ENCODE results near the gene CEP128. TPM values are rescaled to one million over a fixed set of nuclear protein-coding genes. Genes with fewer than 3 reads are reported as not detected.

CEP128 gene
- total RNA-seq, 1 experiment from 2014 or later = 12.0 TPM

DNA sequence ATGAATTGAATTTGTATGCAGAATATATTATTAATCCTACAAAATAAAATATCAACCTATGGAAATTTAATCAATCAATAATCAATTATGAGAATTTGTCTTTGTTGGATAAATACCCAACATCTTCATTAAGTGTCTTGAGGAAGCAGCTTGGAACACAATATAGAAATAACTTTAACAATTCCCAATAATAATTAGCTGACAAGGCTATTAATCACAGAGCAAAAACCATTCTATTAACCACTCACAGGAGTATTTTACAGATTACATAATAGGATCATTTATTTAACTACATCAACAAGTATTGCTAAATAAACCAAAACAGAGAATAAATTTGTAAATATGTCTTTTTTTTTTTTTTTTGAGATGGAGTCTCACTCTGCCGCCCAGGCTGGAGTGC, 190.3 kb downstream of the CEP128 start:
- Mint-ChIP-seq H3K36me3 (no peaks in the 10 kb centered on the region), H3K27me3 (ENCODE audit: low read depth) (no peaks in the 10 kb centered on the region), H3K4me3 (no peak overlapping the region), H3K27ac (no peak overlapping the region), H3K9me3 (no peaks in the 10 kb centered on the region), H3K4me1 (peaks cover 8% of the 10 kb centered on the region; the same call in 1 of the 2 replicates)
- CTCF ChIA-PET = no interaction called here
- POLR2A ChIA-PET = no interaction called here
- no peak for ATAC-seq
- TF ChIP-seq ZNF396 (CRISPR knock-in tag; IDR thresholded peaks at IDR 0.05; ENCODE audit: borderline replicate concordance) = no peak
- TF ChIP-seq, protein P1, sequence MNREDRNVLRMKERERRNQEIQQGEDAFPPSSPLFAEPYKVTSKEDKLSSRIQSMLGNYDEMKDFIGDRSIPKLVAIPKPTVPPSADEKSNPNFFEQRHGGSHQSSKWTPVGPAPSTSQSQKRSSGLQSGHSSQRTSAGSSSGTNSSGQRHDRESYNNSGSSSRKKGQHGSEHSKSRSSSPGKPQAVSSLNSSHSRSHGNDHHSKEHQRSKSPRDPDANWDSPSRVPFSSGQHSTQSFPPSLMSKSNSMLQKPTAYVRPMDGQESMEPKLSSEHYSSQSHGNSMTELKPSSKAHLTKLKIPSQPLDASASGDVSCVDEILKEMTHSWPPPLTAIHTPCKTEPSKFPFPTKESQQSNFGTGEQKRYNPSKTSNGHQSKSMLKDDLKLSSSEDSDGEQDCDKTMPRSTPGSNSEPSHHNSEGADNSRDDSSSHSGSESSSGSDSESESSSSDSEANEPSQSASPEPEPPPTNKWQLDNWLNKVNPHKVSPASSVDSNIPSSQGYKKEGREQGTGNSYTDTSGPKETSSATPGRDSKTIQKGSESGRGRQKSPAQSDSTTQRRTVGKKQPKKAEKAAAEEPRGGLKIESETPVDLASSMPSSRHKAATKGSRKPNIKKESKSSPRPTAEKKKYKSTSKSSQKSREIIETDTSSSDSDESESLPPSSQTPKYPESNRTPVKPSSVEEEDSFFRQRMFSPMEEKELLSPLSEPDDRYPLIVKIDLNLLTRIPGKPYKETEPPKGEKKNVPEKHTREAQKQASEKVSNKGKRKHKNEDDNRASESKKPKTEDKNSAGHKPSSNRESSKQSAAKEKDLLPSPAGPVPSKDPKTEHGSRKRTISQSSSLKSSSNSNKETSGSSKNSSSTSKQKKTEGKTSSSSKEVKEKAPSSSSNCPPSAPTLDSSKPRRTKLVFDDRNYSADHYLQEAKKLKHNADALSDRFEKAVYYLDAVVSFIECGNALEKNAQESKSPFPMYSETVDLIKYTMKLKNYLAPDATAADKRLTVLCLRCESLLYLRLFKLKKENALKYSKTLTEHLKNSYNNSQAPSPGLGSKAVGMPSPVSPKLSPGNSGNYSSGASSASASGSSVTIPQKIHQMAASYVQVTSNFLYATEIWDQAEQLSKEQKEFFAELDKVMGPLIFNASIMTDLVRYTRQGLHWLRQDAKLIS (CRISPR knock-in tag; IDR thresholded peaks at IDR 0.05; ENCODE audit: borderline replicate concordance) = no peak
- no peak for TF ChIP-seq ATF1 (CRISPR knock-in tag; IDR thresholded peaks at IDR 0.05)
- DNase-seq (ENCODE audit: low spot score) = no peak

DNA sequence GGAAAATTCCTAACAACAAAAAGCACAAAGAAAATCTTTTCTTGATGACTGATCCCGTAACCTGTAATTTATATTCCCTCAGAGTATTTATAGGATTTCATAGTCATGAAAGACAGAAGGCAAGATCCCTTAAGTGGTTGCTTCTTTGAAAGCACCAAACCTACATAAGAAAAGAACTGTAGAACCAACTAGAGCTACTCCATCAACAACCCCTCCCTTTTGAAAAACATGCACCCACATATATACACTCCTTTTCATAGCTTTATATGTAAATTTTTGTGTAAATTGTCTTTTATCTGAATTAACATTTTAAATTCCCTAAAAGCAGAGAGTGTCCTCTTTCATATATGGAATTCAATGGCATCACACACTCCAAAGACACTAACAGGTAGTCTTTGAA, 215.3 kb downstream of the CEP128 start:
- 0 out of 2 replicates have a peak, but pooled peaks cover 3% of the 10 kb centered on the region for H3K9me3 Mint-ChIP-seq
- ATAC-seq (no peak), DNase-seq (ENCODE audit: low spot score) (no peak)
- no peak overlapping the region for H3K27ac Mint-ChIP-seq
- CTCF ChIA-PET = no interaction called here
- no peaks in the 10 kb centered on the region for H3K4me1 Mint-ChIP-seq
- TF ChIP-seq FOXP1 (CRISPR knock-in tag; IDR thresholded peaks at IDR 0.05; ENCODE audit: borderline replicate concordance) = no peak
- TF ChIP-seq ZNF263 (CRISPR knock-in tag; IDR thresholded peaks at IDR 0.05; ENCODE audit: low read depth) = no peak
- TF ChIP-seq ZNF121 (CRISPR knock-in tag; IDR thresholded peaks at IDR 0.05) = no peak
- TF ChIP-seq, protein P2, sequence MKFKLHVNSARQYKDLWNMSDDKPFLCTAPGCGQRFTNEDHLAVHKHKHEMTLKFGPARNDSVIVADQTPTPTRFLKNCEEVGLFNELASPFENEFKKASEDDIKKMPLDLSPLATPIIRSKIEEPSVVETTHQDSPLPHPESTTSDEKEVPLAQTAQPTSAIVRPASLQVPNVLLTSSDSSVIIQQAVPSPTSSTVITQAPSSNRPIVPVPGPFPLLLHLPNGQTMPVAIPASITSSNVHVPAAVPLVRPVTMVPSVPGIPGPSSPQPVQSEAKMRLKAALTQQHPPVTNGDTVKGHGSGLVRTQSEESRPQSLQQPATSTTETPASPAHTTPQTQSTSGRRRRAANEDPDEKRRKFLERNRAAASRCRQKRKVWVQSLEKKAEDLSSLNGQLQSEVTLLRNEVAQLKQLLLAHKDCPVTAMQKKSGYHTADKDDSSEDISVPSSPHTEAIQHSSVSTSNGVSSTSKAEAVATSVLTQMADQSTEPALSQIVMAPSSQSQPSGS (CRISPR knock-in tag; IDR thresholded peaks at IDR 0.05; ENCODE audit: borderline replicate concordance, low read depth) = no peak
- TF ChIP-seq, protein P3, sequence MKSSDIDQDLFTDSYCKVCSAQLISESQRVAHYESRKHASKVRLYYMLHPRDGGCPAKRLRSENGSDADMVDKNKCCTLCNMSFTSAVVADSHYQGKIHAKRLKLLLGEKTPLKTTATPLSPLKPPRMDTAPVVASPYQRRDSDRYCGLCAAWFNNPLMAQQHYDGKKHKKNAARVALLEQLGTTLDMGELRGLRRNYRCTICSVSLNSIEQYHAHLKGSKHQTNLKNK (CRISPR knock-in tag; IDR thresholded peaks at IDR 0.05) = no peak
- no peak for TF ChIP-seq RORB (CRISPR knock-in tag; IDR thresholded peaks at IDR 0.05)
- TF ChIP-seq, protein P4, sequence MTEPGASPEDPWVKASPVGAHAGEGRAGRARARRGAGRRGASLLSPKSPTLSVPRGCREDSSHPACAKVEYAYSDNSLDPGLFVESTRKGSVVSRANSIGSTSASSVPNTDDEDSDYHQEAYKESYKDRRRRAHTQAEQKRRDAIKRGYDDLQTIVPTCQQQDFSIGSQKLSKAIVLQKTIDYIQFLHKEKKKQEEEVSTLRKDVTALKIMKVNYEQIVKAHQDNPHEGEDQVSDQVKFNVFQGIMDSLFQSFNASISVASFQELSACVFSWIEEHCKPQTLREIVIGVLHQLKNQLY (CRISPR knock-in tag; IDR thresholded peaks at IDR 0.05) = no peak
- no peak for TF ChIP-seq ZBTB21 (CRISPR knock-in tag; IDR thresholded peaks at IDR 0.05; ENCODE audit: borderline replicate concordance)
- TF ChIP-seq, protein P5, sequence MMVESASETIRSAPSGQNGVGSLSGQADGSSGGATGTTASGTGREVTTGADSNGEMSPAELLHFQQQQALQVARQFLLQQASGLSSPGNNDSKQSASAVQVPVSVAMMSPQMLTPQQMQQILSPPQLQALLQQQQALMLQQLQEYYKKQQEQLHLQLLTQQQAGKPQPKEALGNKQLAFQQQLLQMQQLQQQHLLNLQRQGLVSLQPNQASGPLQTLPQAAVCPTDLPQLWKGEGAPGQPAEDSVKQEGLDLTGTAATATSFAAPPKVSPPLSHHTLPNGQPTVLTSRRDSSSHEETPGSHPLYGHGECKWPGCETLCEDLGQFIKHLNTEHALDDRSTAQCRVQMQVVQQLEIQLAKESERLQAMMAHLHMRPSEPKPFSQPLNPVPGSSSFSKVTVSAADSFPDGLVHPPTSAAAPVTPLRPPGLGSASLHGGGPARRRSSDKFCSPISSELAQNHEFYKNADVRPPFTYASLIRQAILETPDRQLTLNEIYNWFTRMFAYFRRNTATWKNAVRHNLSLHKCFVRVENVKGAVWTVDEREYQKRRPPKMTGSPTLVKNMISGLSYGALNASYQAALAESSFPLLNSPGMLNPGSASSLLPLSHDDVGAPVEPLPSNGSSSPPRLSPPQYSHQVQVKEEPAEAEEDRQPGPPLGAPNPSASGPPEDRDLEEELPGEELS (CRISPR knock-in tag; IDR thresholded peaks at IDR 0.05) = no peak
- no peak for TF ChIP-seq SP1 (CRISPR knock-in tag; conservative IDR thresholded peaks at IDR 0.05)
- no peak for TF ChIP-seq SMAD4 (CRISPR knock-in tag; IDR thresholded peaks at IDR 0.05)
- TF ChIP-seq TEAD1 (CRISPR knock-in tag; IDR thresholded peaks at IDR 0.05) = no peak
- no peak for TF ChIP-seq SOX15 (CRISPR knock-in tag; IDR thresholded peaks at IDR 0.05)
- TF ChIP-seq, protein P6, sequence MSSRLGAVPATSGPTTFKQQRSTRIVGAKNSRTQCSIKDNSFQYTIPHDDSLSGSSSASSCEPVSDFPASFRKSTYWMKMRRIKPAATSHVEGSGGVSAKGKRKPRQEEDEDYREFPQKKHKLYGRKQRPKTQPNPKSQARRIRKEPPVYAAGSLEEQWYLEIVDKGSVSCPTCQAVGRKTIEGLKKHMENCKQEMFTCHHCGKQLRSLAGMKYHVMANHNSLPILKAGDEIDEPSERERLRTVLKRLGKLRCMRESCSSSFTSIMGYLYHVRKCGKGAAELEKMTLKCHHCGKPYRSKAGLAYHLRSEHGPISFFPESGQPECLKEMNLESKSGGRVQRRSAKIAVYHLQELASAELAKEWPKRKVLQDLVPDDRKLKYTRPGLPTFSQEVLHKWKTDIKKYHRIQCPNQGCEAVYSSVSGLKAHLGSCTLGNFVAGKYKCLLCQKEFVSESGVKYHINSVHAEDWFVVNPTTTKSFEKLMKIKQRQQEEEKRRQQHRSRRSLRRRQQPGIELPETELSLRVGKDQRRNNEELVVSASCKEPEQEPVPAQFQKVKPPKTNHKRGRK (CRISPR knock-in tag; IDR thresholded peaks at IDR 0.05; ENCODE audit: borderline replicate concordance) = no peak
- H3K4me3 Mint-ChIP-seq = no peak overlapping the region
- no peaks in the 10 kb centered on the region for H3K27me3 Mint-ChIP-seq (ENCODE audit: low read depth)
- no peaks in the 10 kb centered on the region for H3K36me3 Mint-ChIP-seq
- POLR2A ChIA-PET = no interaction called here

Data from WTC11 (cell line).